ENCODE results near the gene LRFN5.
A peak's percentile ranks its signal among the peaks of the same experiment; 100 is the strongest.
"Not testable (repeated sequence)": the region's sequence is repeated elsewhere in the genome, so short reads cannot be mapped to it uniquely, and the experiment has no call there.

Gene LRFN5

DNA sequence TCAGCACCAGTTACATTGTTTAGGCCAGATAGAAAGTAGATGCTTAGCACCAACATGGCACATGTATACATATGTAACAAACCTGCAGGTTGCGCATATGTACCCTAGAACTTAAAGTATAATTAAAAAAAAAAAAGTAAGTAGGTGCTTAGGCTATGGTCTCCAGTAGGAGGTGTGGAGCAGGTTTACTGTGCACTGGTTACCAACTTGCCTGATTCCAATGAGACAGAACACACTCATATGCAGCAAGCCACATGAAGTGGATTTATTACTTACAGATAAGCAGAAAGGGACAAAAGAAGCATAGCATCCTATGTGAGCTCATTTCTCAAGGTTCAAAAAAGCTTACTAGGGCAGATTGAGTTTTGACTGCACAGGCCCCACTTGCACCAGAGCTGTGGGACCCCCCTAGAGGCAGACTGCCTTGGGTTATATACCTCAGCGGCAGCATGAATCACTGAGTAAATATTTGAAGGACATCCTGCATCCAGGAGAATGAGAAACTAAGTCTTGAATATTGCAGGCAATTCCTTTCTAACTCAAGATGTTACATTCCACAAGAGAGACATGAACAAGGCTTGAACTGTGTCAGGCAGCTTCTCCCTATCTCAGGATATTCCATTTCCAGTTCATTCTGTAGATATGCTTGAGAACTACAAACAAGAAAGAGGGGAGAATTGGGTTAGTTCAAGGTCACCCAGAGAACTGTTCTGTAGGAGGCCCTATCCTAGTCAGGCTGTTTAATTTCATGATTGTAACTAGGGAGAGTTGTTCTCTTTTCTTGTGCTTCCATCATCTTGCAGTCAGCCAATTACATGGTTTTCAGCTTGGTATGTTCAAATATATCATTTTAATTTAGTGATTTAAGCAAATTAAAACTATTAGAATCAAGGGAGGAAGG is 30.1 kb downstream of the LRFN5 start:
- DNase-seq, result no peak

DNA sequence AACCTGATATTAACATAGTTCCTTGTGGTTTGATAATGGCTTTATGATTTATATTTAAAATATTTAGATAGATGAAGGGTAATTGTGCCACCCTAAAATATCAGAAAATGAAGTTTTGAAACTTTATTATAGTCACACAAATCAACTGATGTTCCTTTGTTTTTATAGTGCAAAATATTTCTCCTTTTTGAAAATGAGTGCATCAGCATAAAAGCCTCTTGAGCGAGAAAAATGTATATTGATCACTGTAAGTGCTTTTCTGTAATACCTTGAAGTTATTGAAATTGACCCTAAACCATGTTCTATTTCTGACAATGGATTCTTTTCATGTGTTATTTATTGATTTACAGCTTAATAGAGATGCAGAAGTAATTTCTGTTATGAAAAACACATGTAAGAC is 35.0 kb downstream of the LRFN5 start:
- no peak for DNase-seq

DNA sequence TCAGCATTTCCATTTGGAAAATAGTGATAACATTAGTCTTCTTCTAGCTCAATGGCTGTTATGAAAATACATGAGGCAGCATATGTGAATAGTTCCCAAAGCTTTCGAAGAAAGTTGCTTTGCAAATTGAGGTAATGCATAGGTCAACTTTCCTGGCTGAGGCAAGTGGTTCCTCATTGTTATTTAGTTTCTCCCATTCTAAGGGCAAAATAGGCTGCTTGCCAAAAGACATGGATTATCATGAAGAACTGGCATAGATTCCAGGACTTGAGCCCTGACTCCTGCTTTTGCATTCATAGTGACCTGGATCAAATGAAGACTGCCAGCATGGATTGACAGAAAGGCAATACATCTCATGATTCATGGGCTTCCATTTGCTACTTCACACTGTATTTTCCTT is 35.7 kb downstream of the LRFN5 start:
- no peak for DNase-seq

DNA sequence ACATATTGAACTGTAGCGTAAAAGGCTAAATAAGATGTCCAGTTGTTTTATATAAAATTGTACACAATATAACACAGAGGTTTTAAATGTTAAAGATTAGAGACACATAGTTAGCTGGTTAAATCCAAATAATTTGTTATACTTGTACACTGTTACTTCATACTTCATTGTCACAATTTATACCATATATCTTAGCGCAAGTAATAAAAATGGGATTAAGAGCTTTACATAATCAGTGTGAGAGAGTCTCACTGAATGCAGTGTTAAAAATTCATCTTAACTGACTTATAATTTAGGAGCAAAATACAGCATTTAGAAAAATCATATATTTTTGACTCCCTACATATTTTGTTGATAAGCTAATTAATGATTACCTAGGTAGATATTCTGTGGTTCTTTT is 36.1 kb downstream of the LRFN5 start:
- DNase-seq, result no peak

DNA sequence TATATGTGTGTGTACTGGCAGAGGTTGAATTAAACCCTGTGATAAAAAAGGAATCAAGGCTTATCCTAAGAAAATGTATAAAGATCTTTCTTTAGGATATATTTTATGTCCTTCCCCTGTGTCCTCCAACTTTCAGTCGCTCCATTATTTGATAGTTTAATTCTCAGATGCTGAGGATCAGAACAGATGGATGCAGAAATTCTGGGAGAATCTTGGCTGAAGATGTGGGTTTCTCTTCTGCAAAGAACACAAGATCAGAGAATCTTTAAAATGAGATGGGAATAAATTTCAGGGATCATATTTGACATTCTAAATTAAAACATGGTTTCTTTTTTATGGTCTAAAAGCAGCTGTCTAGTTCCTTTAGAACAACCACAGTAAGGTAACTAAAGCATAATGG is 37.9 kb downstream of the LRFN5 start:
- no peak for DNase-seq

DNA sequence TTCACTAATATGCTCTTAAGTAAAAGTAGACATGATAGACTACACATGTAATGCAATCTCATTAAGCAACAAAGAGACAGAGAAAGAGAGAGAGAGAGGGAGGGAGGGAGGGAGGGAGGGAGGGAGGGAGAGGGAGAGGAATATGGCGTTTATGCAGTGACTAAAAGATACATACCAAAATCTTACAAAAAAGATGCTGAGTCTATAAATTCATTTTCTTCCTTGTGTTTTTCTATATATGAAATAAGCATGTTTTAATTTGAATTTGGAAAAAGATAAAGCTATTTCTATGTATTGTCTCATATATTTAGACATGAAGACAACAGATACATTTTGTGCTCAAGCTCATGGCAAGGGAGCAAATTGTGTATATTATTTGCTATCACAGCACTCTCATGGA is 44.1 kb downstream of the LRFN5 start:
- DNase-seq, result no peak

DNA sequence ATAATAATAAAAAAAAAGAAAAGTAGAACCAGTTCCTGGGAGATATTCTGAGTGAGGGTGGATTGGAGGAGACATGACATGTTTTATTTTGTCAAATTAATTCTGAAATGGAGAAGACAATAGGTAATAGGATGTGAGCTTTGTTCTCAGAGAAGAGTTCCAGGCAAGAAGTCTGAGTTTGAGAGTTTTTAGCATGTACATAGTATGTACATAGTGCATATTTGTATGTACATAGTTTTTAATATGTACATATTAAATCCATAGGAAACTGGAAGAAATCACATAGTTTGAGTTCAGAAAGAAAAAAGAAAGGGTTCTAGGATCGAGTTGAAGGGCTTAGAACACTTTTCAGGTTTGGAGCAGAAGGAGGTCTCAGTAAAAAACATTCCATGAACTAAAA is 47.5 kb downstream of the LRFN5 start:
- no peak for DNase-seq

DNA sequence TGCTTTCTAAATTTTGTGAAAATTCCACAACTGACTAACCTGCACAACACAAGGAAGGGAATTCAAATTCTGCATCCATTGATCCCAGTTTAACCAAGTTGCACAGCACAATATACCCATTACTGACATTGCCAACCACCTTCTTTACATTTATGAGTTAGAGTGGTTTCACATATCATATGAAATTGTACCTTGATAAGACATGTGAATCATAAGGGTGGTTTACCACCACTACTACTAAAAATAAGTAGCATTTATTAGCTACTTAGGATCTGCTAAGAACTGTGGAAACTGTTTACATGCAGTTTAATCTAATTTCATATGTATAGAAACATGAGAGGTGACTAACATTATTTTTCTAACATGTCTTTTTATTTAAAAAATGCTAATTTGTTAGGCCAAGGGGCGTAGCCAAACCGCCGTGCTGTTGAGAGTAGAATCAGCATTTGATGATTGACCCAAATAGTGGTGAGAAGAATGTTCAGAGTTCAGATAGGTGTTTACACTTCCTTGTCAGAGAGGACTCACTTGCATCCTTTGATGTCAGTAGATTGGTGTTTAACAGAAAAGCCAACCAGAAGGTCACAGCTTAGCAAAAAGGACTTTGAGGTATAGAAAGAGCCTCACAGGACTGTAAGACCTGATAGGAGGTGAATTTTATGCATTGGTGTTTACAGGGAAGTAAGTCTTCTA is 56.2 kb downstream of the LRFN5 start:
- DNase-seq, result no peak

DNA sequence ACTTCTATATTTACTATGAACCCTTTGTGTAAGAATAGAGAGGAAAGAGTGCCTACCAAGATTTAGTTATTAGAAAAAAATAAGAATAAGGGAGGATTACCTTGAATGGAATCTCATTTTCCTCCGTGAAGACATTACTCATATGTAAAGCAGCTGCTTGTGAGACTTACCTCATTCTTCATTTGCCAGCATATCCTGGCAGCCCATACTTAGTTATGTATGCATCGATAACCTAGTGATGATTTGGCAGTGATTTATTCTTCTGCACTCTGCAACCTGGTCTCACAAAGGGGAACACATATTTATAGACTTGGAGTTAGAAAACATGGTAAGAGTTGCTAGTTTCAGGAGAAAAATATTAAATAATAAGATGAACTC is 56.8 kb downstream of the LRFN5 start:
- no peak for DNase-seq

DNA sequence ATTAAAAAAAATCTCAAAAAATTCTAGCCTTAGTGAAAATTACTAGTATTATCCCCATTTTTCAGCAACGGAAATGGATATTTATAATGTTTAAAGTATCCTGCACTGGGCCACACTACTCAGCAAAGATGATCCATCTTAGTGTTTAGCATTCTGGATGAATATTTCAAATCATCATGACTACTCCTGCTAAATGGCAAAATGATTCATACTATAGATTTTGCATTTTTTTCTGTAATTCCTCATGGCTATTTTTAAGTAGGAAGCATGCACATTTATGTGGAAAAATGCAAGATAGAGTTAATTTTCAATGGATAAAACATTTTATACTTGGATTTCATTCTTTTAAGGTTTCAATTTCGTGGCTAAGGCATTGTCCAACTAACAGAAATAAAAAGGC is 59.6 kb downstream of the LRFN5 start:
- no peak for DNase-seq

DNA sequence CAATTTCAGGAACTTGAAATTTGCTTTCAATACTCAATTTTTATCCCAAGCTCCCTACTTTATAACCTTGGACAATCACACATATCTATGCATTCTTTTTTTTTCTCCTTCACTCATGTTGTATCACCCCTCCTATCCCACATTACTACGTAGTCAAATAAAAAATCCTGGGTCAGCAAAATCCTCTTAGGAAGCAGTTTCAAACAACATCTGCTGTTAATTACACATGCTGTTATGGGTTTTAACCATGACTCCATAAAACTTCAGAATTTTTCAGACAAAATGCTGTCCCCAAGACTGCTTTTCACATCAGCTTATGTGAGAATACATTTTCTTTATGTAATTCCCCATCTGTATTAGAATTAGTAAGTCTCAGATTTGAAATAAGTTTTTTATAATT is 61.7 kb downstream of the LRFN5 start:
- peak in 1 of 3 experiments; percentile 37 for DNase-seq

DNA sequence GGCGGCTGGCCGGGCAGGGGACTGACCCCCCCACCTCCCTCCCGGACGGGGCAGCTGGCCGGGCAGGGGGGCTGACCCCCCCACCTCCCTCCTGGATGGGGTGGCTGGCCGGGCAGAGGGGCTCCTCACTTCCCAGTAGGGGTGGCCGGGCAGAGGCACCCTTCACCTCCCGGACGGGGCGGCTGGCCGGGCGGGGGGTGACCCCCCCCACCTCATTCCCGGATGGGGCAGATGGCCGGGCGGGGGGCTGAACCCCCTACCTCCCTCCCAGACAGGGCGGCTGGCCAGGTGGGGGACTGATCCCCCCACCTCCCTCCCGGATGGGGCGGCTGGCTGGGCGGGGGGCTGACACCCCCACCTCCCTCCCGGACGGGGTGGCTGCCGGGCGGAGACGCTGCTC is 66.9 kb downstream of the LRFN5 start:
- DNase-seq, result not testable (repeated sequence)

DNA sequence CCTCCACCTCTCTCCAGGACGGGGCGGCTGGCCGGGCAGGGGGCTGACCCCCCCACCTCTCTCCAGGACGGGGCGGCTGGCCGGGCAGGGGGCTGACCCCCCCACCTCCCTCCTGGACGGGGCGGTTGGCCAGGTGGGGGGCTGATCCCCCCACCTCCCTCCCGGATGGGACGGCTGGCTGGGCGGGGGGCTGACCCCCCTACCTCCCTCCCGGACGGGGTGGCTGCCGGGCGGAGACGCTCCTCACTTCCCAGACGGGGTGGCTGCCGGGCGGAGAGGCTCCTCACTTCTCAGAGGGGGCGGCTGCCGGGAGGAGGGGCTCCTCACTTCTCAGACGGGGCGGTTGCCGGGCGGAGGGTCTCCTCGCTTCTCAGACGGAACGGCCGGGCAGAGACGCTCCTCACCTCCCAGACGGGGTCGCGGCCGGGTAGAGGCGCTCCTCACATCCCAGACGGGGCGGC is 67.9 kb downstream of the LRFN5 start:
- DNase-seq, result not testable (repeated sequence)

DNA sequence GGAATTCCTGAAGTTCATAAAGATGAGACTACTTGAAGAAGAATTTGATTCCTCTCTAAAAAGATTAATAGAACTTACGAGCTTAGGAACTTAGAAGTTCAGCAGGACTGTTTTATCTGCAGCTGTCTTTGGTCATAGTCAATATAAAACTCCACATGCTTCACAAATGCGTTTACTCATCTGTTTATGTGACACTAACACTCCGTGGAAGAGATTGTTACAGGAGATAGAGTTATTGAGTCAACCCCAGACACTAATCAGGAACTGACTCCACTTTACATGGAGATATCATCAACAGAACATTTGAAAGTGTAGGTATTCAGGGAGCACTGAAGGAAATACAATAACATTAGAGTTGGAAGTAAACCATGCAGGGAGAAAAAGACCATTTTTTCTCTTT is 92.8 kb downstream of the LRFN5 start:
- no peak for DNase-seq

DNA sequence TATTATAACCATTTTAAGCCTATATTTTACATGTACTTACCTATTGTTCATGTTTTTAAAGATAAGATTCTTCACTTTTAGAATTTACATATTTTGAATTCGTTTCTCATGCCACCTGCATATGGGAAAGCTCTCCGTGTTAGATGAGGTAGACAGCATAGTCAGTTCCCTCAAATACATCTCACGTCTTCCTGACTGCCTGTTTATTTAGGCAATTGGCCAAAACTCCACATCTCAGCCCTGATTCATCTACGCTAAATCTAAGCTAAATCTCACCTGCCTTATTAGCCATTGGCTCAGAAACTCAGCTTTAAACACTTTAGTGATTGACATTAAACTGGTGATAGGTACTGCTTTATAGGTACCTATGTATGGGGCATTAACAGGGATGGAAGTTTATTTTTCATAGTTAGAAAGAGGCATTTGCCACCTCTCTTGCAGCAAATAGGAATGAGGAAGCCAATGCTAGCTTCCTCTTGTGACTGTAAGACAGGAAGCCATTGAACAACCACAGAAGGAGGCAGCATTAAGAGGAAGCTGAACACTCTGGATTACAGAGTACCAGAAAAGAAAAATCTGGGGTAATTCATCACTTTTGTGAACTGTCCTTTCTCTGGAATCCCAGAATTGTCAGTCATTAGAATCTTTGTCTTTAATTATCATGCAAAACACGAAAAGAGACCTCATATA is 111.9 kb downstream of the LRFN5 start:
- peak in 2 of 3 experiments; percentile 62 to 90 for DNase-seq

DNA sequence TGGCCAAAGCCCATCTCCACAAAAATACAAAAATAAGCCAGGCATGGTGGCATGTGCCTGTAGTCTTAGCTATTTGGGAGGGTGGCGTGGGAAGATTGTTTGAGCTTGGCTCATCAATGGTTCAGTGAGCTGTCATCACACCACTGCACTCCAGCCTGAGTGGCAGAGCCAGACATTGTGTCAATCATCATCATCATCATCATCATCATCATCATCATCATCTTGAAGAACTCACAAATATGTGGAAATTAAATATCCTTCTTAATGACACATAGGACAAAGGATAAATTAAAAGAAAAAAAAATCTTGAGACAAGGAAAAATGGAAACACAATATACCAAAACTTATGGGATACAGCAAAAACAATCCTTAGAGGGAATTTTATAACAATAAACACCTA is 132.5 kb downstream of the LRFN5 start:
- DNase-seq, result no peak

DNA sequence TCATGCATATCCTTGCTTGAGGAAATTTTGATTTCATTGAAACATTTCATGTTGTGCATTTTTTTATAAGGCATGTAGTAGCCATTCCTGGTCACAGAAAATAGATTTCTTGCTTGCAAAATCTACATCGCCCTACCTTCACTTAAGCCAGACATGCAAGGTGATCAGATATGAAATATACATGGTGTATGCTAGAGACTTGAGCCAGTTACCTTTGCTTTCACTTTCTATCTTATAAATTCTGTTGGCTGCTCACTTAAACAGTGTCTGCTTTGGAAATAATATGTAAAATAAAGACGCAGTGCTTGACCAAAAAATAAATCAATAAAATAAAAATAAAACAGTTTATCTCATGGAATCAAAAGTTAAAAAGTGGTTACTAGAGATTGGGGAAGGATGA is 136.5 kb downstream of the LRFN5 start:
- DNase-seq, result no peak

DNA sequence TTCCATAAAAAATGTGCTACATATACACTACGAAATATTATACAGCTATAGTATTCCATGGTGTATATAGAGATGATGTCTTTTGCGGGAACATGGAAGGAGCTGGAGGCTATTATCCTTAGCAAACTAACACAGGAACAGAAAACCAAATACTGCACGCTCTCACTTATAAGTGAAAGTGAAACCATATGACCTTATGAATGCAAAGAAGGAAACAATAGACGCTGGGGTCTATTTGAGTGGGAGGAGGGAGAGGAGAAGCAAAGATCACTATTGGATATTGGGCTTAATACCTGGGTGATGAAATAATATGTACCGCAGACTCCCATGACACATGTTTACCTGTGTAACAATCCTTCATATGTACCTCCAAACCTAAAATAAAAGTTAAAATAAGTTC is 142.8 kb downstream of the LRFN5 start:
- peak in 1 of 3 experiments; percentile 12 for DNase-seq

DNA sequence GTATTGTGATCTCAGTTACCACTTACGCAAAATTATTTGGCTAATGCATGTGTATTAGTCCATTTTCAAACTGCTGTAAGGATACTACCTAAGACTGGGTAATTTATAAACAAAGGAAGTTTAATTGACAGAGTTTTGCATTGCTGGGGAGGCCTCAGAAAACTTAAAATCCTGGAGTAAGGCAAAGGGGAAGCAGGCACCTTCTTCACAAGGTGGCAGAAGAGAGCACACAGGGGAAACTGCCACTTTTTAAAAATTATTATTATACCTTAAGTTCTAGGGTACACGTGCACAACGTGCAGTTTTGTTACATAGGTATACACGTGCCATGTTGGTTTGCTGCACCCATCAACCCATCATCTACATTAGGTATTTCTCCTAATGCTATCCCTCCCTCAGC is 143.9 kb downstream of the LRFN5 start:
- DNase-seq, result not testable (repeated sequence)

DNA sequence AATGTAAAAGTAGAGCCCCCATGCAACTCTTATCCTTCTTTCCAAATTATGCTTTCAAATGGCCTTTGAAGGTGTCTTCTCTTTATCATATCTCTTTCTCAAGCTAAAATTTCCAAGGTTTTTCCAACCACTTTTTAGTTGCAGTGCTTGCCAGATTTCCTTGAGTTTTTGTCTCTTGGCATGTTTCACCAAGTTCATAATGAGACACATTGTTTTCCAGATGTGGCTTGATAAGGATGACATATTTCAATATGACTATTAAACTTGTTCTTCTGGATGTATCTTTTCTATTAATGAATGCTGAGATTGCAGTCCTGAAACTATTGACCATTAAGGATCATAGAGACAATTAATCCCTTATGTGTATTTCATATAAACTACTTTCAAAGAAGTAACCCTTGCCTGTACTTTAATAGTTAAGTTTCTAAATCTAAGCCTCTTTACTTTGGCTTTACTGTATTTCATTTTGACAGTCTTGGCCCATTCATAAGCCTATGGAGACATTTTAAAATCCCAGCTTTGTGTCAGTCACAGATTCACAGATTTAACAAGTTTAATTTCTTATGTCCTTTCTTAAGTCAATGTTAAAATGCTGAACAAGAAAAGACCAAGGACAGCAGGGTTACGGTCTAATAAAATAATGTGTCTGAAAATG is 151.5 kb downstream of the LRFN5 start:
- no peak for DNase-seq

DNA sequence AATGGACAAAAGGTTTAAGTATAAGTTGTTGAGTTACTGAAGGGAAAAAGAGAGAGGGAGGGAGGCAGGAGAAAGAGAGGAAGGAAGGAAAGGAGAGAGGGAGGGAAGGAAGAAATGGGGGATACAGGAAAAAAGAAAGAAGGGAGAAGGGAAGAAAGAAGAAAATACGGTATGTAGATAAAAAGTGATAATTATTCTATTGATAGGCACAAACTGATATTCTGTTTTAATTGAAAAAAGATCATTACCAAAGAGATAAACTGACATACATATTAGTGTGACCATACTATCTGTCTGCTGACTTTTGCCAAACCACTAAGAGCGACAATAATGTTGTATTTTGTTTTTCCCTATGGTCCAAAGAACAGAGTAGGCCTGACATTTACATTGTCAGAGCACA is 154.5 kb downstream of the LRFN5 start:
- DNase-seq, result no peak

DNA sequence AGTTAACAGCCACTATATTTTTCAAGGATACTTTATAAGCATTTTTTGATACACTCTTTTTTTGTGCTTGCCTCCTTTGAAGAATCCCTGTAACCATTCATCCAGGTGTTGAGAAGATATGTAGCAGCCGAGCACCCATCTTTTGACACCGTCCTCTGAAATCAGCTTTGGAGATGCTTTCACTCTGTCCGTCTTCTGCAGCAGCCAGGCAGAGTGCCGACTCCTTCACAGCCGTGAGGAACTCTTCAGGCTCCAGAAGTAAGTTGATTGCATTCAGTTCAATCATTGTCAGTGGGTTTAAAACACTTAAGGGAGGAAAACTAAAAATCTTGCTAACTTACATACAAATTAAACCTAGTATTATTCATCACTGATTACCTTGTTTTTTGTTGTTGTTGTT is 160.1 kb downstream of the LRFN5 start:
- DNase-seq, result no peak
